Measurements from ENCODE around the gene ARF3.
A peak's percentile ranks its signal among the peaks of the same experiment; 100 is the strongest.

The ARF3 gene

GRCh38 chr12:48966177-48966895 lies 9.0 kb upstream of the ARF3 start:
- DNase-seq (ENCODE audit: low spot score), result no peak

- no peak for DNase-seq (ENCODE audit: low spot score)
Observed at GRCh38 chr12:48965298-48965838, 8.1 kb upstream of the ARF3 start.

GRCh38 chr12:48961801-48962200 lies 4.5 kb upstream of the ARF3 start:
- DNase-seq (ENCODE audit: low spot score), result no peak

- DNase-seq (ENCODE audit: low spot score), result no peak
Observed at GRCh38 chr12:48961331-48961730, 4.0 kb upstream of the ARF3 start.

GRCh38 chr12:48960834-48961233 lies 3.5 kb upstream of the ARF3 start:
- no peak for DNase-seq (ENCODE audit: low spot score)

GRCh38 chr12:48958049-48958388 lies 732 bp upstream of the ARF3 start:
- no peak for DNase-seq (ENCODE audit: low spot score)

GRCh38 chr12:48956279-48957140 lies 777 bp downstream of the ARF3 start:
- no peak for DNase-seq (ENCODE audit: low spot score)

- DNase-seq (ENCODE audit: low spot score), result no peak
Observed at GRCh38 chr12:48954841-48955501, 2.3 kb downstream of the ARF3 start.

GRCh38 chr12:48954061-48954460 lies 3.2 kb downstream of the ARF3 start:
- no peak for DNase-seq (ENCODE audit: low spot score)

GRCh38 chr12:48952691-48953090 lies 4.6 kb downstream of the ARF3 start:
- DNase-seq (ENCODE audit: low spot score), result no peak

GRCh38 chr12:48947727-48948126 lies 9.6 kb downstream of the ARF3 start:
- no peak for DNase-seq (ENCODE audit: low spot score)

GRCh38 chr12:48946943-48947342 lies 10.3 kb downstream of the ARF3 start:
- DNase-seq (ENCODE audit: low spot score), result no peak

GRCh38 chr12:48946205-48946604 lies 11.1 kb downstream of the ARF3 start:
- no peak for DNase-seq (ENCODE audit: low spot score)

- DNase-seq (ENCODE audit: low spot score), result no peak
Observed at GRCh38 chr12:48943221-48943620, 14.1 kb downstream of the ARF3 start.

GRCh38 chr12:48940181-48940580 lies 17.1 kb downstream of the ARF3 start:
- DNase-seq (ENCODE audit: low spot score), result no peak

GRCh38 chr12:48938805-48939204 lies 18.5 kb downstream of the ARF3 start:
- no peak for DNase-seq (ENCODE audit: low spot score)

GRCh38 chr12:48937170-48937569 lies 20.1 kb downstream of the ARF3 start:
- no peak for DNase-seq (ENCODE audit: low spot score)

GRCh38 chr12:48936379-48936979 lies 20.8 kb downstream of the ARF3 start:
- DNase-seq (ENCODE audit: low spot score), result peak; percentile 80

- peak; percentile 14 for DNase-seq (ENCODE audit: low spot score)
Observed at GRCh38 chr12:48934312-48934706, 23.0 kb downstream of the ARF3 start.

GRCh38 chr12:48933664-48934311 lies 23.5 kb downstream of the ARF3 start:
- peak; percentile 49 for DNase-seq (ENCODE audit: low spot score)

- peak; percentile 20 for DNase-seq (ENCODE audit: low spot score)
Observed at GRCh38 chr12:48932878-48933277, 24.4 kb downstream of the ARF3 start.

GRCh38 chr12:48930475-48930874 lies 26.8 kb downstream of the ARF3 start:
- DNase-seq (ENCODE audit: low spot score), result no peak

Measured in CD4-positive, alpha-beta T cell treated with Interleukin-15 for 4 hours (primary cell).